Measurements from ENCODE around the gene ADARB1.

Gene ADARB1

GRCh38 chr21:45210461-45210983 lies 136.1 kb downstream of the ADARB1 start:
- DNase-seq, result no peak

- no peak for DNase-seq
These were observed 137.3 kb downstream of the ADARB1 start for GRCh38 chr21:45211661-45212060.

- DNase-seq, result no peak
These were observed 139.0 kb downstream of the ADARB1 start for GRCh38 chr21:45213392-45213791.

- no peak for DNase-seq
These were observed 140.8 kb downstream of the ADARB1 start for GRCh38 chr21:45215213-45215612.

- no peak for DNase-seq
These were observed 142.6 kb downstream of the ADARB1 start for GRCh38 chr21:45217010-45217409.

GRCh38 chr21:45219517-45219916 lies 145.1 kb downstream of the ADARB1 start:
- DNase-seq, result peak; percentile 14

- peak; percentile 19 for DNase-seq
These were observed 145.7 kb downstream of the ADARB1 start for GRCh38 chr21:45220071-45220481.

- DNase-seq, result no peak
These were observed 146.5 kb downstream of the ADARB1 start for GRCh38 chr21:45220714-45221490.

GRCh38 chr21:45222001-45222400 lies 147.6 kb downstream of the ADARB1 start:
- no peak for DNase-seq

GRCh38 chr21:45223236-45224185 lies 149.1 kb downstream of the ADARB1 start:
- no peak for DNase-seq

GRCh38 chr21:45224189-45224938 lies 150.0 kb downstream of the ADARB1 start:
- DNase-seq, result no peak

GRCh38 chr21:45225041-45225740 lies 150.8 kb downstream of the ADARB1 start:
- no peak for DNase-seq

- DNase-seq, result no peak
These were observed 151.5 kb downstream of the ADARB1 start for GRCh38 chr21:45225741-45226327.

- peak; percentile 14 for DNase-seq
These were observed 152.4 kb downstream of the ADARB1 start for GRCh38 chr21:45226540-45227326.

- DNase-seq, result no peak
These were observed 153.4 kb downstream of the ADARB1 start for GRCh38 chr21:45227735-45228134.

- peak; percentile 99 for DNase-seq
These were observed 153.8 kb downstream of the ADARB1 start for GRCh38 chr21:45228171-45228641.

GRCh38 chr21:45228656-45229240 lies 154.4 kb downstream of the ADARB1 start:
- no peak for DNase-seq

GRCh38 chr21:45231705-45232104 lies 157.3 kb downstream of the ADARB1 start:
- no peak for DNase-seq

GRCh38 chr21:45234127-45234526 lies 159.7 kb downstream of the ADARB1 start:
- no peak for DNase-seq

- DNase-seq, result no peak
These were observed 160.6 kb downstream of the ADARB1 start for GRCh38 chr21:45234965-45235364.
